Suprapubic skin (tissue), 3 donors: ENCODE data around the gene DBI.

Experiments
- CTCF ChIP-seq, 2 donors: fragments of 200-600 bp in 1 of 2; fragments of 450-650 bp in 1 of 2; sonication (generic) in 1 of 2; IDR thresholded peaks; one replicate each; pipeline ENCODE4 v1.5.1; 2016 to 2019; ENCODE audit warnings: antibody characterized with exemption in 2 of 2, mild to moderate bottlenecking in 1 of 2, moderate library complexity in 1 of 2
- EP300 ChIP-seq: sonication (generic); formaldehyde crosslinking; IDR thresholded peaks from one replicate; pipeline ENCODE4 v1.6.1; 2017; ENCODE audit warnings: antibody characterized with exemption
- POLR2A ChIP-seq, 2 donors: fragments of 450-650 bp; IDR thresholded peaks; one replicate each; pipeline ENCODE4 v1.6.1; 2017; ENCODE audit warnings: antibody characterized with exemption in 2 of 2, mild to moderate bottlenecking in 2 of 2, moderate library complexity in 2 of 2

GRCh38 chr2:119405151-119405550 lies 38.4 kb downstream of the DBI start:
- TF ChIP-seq EP300 (no peak), CTCF (IDR thresholded peaks at IDR 0.05) (no peak), POLR2A (IDR thresholded peaks at IDR 0.05) (no peak)
